SK-N-SH treated with all-trans-retinoic acid at 6 μM for 48 hours (cell line): ENCODE measurements around the gene MRTFA.

Experiments
- ATAC-seq: fragments of 200-7000 bp; cut with Tn5 transposase; 3 replicates; pipeline ENCODE4 v1.9.1; 2020; ENCODE audit warnings: mild to moderate bottlenecking, moderate library complexity
- ARNTL ChIP-seq: fragments of 450-650 bp; formaldehyde crosslinking; IDR thresholded peaks from 2 replicates; pipeline ENCODE4 v1.5.0; 2020; ENCODE audit warnings: low read depth, mild to moderate bottlenecking, moderate library complexity, borderline replicate concordance
- BACH2 ChIP-seq: fragments of 250-450 bp; sonication (Bioruptor Pico); IDR thresholded peaks from 2 replicates; pipeline ENCODE4 v1.9.0; 2021; ENCODE audit warnings: mild to moderate bottlenecking, borderline replicate concordance
- CREB5 ChIP-seq: fragments of 250-450 bp; sonication (Bioruptor Pico); IDR thresholded peaks from 2 replicates; pipeline ENCODE4 v1.5.1; 2020; ENCODE audit warnings: low read depth, mild to moderate bottlenecking, moderate library complexity
- CSDC2 ChIP-seq: fragments of 250-450 bp; sonication (Bioruptor Pico); IDR thresholded peaks from 2 replicates; pipeline ENCODE4 v1.5.0; 2020; ENCODE audit warnings: mild to moderate bottlenecking, moderate library complexity
- CSRNP3 ChIP-seq: fragments of 250-450 bp; sonication (Bioruptor Pico); IDR thresholded peaks from 2 replicates; pipeline ENCODE4 v1.5.1; 2021; ENCODE audit warnings: mild to moderate bottlenecking, moderate library complexity
- ESRRG ChIP-seq: fragments of 250-450 bp; sonication (Bioruptor Pico); IDR thresholded peaks from 2 replicates; pipeline ENCODE4 v1.6.1; 2021; ENCODE audit warnings: mild to moderate bottlenecking
- GLIS3 ChIP-seq: fragments of 250-450 bp; sonication (Bioruptor Pico); IDR thresholded peaks from 2 replicates; pipeline ENCODE4 v1.5.0; 2020; ENCODE audit warnings: mild to moderate bottlenecking, moderate library complexity
- ISL1 ChIP-seq: fragments of 250-450 bp; sonication (Bioruptor Pico); IDR thresholded peaks from 2 replicates; pipeline ENCODE4 v2.1.2; 2022; ENCODE audit warnings: mild to moderate bottlenecking, moderate library complexity
- OSR1 ChIP-seq: fragments of 250-450 bp; sonication (Bioruptor Pico); IDR thresholded peaks from 2 replicates; pipeline ENCODE4 v1.8.0; 2022; ENCODE audit warnings: moderate library complexity, mild to moderate bottlenecking, inconsistent platforms
- PATZ1 ChIP-seq: fragments of 250-450 bp; sonication (Bioruptor Pico); IDR thresholded peaks from 2 replicates; pipeline ENCODE4 v1.8.0; 2020; ENCODE audit warnings: mild to moderate bottlenecking, moderate library complexity, borderline replicate concordance
- POU6F1 ChIP-seq: fragments of 250-450 bp; sonication (Bioruptor Pico); IDR thresholded peaks from 2 replicates; pipeline ENCODE4 v1.8.0; 2021; ENCODE audit warnings: low read depth, mild to moderate bottlenecking, moderate library complexity, borderline replicate concordance
- PPARA ChIP-seq: fragments of 250-450 bp; sonication (Bioruptor Pico); IDR thresholded peaks from 2 replicates; pipeline ENCODE4 v1.5.0; 2020; ENCODE audit warnings: mild to moderate bottlenecking, borderline replicate concordance
- RARB ChIP-seq: fragments of 250-450 bp; sonication (Bioruptor Pico); IDR thresholded peaks from 2 replicates; pipeline ENCODE4 v1.8.0; 2021; ENCODE audit warnings: mild to moderate bottlenecking, moderate library complexity
- SNAI2 ChIP-seq: fragments of 250-450 bp; sonication (Bioruptor Pico); IDR thresholded peaks from 2 replicates; pipeline ENCODE4 v1.5.0; 2020; ENCODE audit warnings: mild to moderate bottlenecking, moderate library complexity
- TCF4 ChIP-seq: fragments of 250-450 bp; sonication (Bioruptor Pico); IDR thresholded peaks from 2 replicates; pipeline ENCODE4 v1.8.0; 2021; ENCODE audit warnings: mild to moderate bottlenecking, moderate library complexity, borderline replicate concordance
- TOX ChIP-seq: fragments of 250-450 bp; sonication (Bioruptor Pico); IDR thresholded peaks from 2 replicates; pipeline ENCODE4 v1.8.0; 2021; ENCODE audit warnings: mild to moderate bottlenecking, moderate library complexity, borderline replicate concordance
- TSHZ2 ChIP-seq: fragments of 250-450 bp; sonication (Bioruptor Pico); IDR thresholded peaks from 2 replicates; pipeline ENCODE4 v1.5.0; 2020; ENCODE audit warnings: mild to moderate bottlenecking, moderate library complexity
- ZC3H10 ChIP-seq: fragments of 250-450 bp; sonication (Bioruptor Pico); IDR thresholded peaks from 2 replicates; pipeline ENCODE4 v1.5.1; 2021; ENCODE audit warnings: mild to moderate bottlenecking, moderate library complexity
- ZFP30 ChIP-seq: fragments of 450-650 bp; formaldehyde crosslinking; IDR thresholded peaks from 2 replicates; pipeline ENCODE4 v1.5.0; 2022; ENCODE audit warnings: mild to moderate bottlenecking, moderate library complexity
- ZNF565 ChIP-seq: fragments of 450-650 bp; formaldehyde crosslinking; conservative IDR thresholded peaks from 2 replicates; pipeline ENCODE4 v1.5.0; 2020; ENCODE audit warnings: low read depth, mild to moderate bottlenecking, moderate library complexity
- ZNF70 ChIP-seq: fragments of 450-650 bp; formaldehyde crosslinking; IDR thresholded peaks from 2 replicates; pipeline ENCODE4 v1.5.0; 2020; ENCODE audit warnings: mild to moderate bottlenecking, moderate library complexity
- ZNF8 ChIP-seq: fragments of 450-650 bp; formaldehyde crosslinking; IDR thresholded peaks from 2 replicates; pipeline ENCODE4 v1.5.0; 2020; ENCODE audit warnings: mild to moderate bottlenecking, moderate library complexity

Gene MRTFA

GRCh38 chr22:40415531-40416266, 220.8 kb downstream of the MRTFA start (continued):
- no peak for TF ChIP-seq ESRRG
- no peak for TF ChIP-seq ZC3H10 (CRISPR knock-in tag)
- TF ChIP-seq ZFP30 (CRISPR knock-in tag): no peak
- no peak for TF ChIP-seq CSDC2
- no peak for TF ChIP-seq ZNF8 (CRISPR knock-in tag)
- TF ChIP-seq ZNF565: no peak
- TF ChIP-seq, all 23 proteins: peak for 0

- TF ChIP-seq ZNF70 (CRISPR knock-in tag) (no peak), ESRRG (no peak), ZC3H10 (CRISPR knock-in tag) (no peak), BACH2 (CRISPR knock-in tag) (no peak), RARB (CRISPR knock-in tag) (no peak), CREB5 (CRISPR knock-in tag) (no peak), TOX (CRISPR knock-in tag) (no peak), CSRNP3 (no peak), GLIS3 (CRISPR knock-in tag) (no peak), OSR1 (CRISPR knock-in tag) (no peak), POU6F1 (CRISPR knock-in tag) (no peak), ISL1 (CRISPR knock-in tag) (no peak), ZFP30 (CRISPR knock-in tag) (no peak)
- peak; percentile 36; the same call in 2 of the 3 replicates for ATAC-seq
These were observed 221.5 kb downstream of the MRTFA start for GRCh38 chr22:40414838-40415505.

- TF ChIP-seq ZNF565 (no peak), TOX (CRISPR knock-in tag) (no peak), ZNF70 (CRISPR knock-in tag) (no peak), TCF4 (CRISPR knock-in tag) (no peak), BACH2 (CRISPR knock-in tag) (no peak), PATZ1 (CRISPR knock-in tag) (no peak), ARNTL (CRISPR knock-in tag) (no peak)
- TF ChIP-seq, all 23 proteins: peak for 0
- no peak; the same call in 2 of the 3 replicates for ATAC-seq
These were observed 222.2 kb downstream of the MRTFA start for GRCh38 chr22:40414311-40414710.

GRCh38 chr22:40413873-40414272, 222.6 kb downstream of the MRTFA start:
- ATAC-seq: no peak
- TF ChIP-seq ZC3H10 (CRISPR knock-in tag) (no peak), BACH2 (CRISPR knock-in tag) (no peak), ESRRG (no peak), PATZ1 (CRISPR knock-in tag) (no peak), TCF4 (CRISPR knock-in tag) (no peak), PPARA (CRISPR knock-in tag) (no peak), SNAI2 (CRISPR knock-in tag) (no peak), RARB (CRISPR knock-in tag) (no peak), POU6F1 (CRISPR knock-in tag) (no peak), TSHZ2 (CRISPR knock-in tag) (no peak)
